Measurements from ENCODE around the gene NUAK1. TPM values are rescaled to one million over a fixed set of nuclear protein-coding genes. Genes with fewer than 3 reads are reported as not detected.

The NUAK1 gene
- total RNA-seq, 4 donors from 2014 or later, result 22.6 to 44.3 (median 38.4) TPM

DNA sequence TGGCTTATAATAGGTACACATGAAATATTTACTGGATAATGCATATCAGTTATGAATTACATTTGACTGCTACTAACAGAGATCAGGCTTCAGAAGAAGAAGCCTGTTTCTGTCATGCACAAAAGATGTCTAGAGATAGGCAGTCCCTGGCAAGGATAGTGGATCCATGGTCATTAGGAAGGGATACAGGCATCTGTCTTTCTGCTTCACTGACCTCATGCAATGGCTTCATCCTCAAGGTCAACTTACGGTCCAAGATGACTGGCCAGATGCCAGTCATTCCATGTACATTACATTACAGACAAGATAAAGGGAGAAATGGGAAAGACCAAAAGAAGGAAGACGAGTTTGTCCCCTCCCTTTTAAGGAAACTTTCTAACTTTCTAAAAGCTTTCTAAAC, 94.0 kb downstream of the NUAK1 start:
- no peak for TF ChIP-seq EP300 (IDR thresholded peaks at IDR 0.05)
- no peak for TF ChIP-seq CTCF (IDR thresholded peaks at IDR 0.05)
- no peak for TF ChIP-seq POLR2AphosphoS5 (IDR thresholded peaks at IDR 0.05)
- no peak for TF ChIP-seq POLR2A (IDR thresholded peaks at IDR 0.05)
- no peaks in the 10 kb centered on the region for H3K36me3 ChIP-seq
- H3K27ac ChIP-seq, result no peak overlapping the region
- WGBS, result 78% methylated on average over 2 of the region's 2 CpGs
- DNase-seq (ENCODE audit: low spot score in 2 of 2), result no peak
- no peaks in the 10 kb centered on the region for H3K9me3 ChIP-seq
- H3K27me3 ChIP-seq, result no peaks in the 10 kb centered on the region
- H3K4me1 ChIP-seq, result no peaks in the 10 kb centered on the region
- H3K4me3 ChIP-seq, result no peak overlapping the region

DNA sequence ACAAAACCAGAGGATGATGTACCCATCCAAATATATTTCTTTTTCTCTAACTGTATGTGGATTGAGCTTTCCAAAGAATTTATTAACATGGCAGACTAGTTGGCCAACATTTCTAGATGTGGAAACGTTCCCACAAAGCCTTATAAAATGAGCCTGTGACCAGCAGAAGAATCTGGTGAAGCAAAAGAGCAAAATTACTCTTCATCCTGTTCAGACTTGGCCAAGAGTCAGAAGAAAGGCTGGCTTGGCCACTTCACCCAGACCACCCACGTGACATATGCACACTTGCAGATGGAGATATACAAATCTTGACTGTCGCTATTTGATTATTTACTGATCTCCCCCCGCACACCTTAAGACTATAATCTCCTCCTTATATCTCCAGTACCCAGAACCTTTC, 96.7 kb downstream of the NUAK1 start:
- no peaks in the 10 kb centered on the region for H3K36me3 ChIP-seq
- WGBS, result 82% methylated on average over 4 of the region's 4 CpGs
- no peak for DNase-seq (ENCODE audit: low spot score in 2 of 2)
- no peak overlapping the region for H3K4me3 ChIP-seq
- H3K9me3 ChIP-seq, result no peaks in the 10 kb centered on the region
- TF ChIP-seq POLR2AphosphoS5 (IDR thresholded peaks at IDR 0.05), result no peak
- no peak for TF ChIP-seq POLR2A (IDR thresholded peaks at IDR 0.05)
- no peak for TF ChIP-seq CTCF (IDR thresholded peaks at IDR 0.05)
- no peak for TF ChIP-seq EP300 (IDR thresholded peaks at IDR 0.05)
- H3K27me3 ChIP-seq, result no peaks in the 10 kb centered on the region
- H3K27ac ChIP-seq, result no peak overlapping the region
- H3K4me1 ChIP-seq, result no peaks in the 10 kb centered on the region

- Histone ChIP-seq H3K36me3 (no peaks in the 10 kb centered on the region), H3K9me3 (no peaks in the 10 kb centered on the region), H3K4me1 (peaks cover 6% of the 10 kb centered on the region), H3K27ac (no peak overlapping the region), H3K27me3 (no peaks in the 10 kb centered on the region), H3K4me3 (no peak overlapping the region)
- WGBS, result 95% methylated on average over 7 of the region's 7 CpGs
- no peak for TF ChIP-seq POLR2AphosphoS5 (IDR thresholded peaks at IDR 0.05)
- no peak for TF ChIP-seq EP300 (IDR thresholded peaks at IDR 0.05)
- TF ChIP-seq CTCF (IDR thresholded peaks at IDR 0.05), result no peak
- TF ChIP-seq POLR2A (IDR thresholded peaks at IDR 0.05), result no peak
- no peak for DNase-seq (ENCODE audit: low spot score in 2 of 2)
These were observed 98.2 kb downstream of the NUAK1 start for GRCh38 chr12:106040521-106040920.

DNA sequence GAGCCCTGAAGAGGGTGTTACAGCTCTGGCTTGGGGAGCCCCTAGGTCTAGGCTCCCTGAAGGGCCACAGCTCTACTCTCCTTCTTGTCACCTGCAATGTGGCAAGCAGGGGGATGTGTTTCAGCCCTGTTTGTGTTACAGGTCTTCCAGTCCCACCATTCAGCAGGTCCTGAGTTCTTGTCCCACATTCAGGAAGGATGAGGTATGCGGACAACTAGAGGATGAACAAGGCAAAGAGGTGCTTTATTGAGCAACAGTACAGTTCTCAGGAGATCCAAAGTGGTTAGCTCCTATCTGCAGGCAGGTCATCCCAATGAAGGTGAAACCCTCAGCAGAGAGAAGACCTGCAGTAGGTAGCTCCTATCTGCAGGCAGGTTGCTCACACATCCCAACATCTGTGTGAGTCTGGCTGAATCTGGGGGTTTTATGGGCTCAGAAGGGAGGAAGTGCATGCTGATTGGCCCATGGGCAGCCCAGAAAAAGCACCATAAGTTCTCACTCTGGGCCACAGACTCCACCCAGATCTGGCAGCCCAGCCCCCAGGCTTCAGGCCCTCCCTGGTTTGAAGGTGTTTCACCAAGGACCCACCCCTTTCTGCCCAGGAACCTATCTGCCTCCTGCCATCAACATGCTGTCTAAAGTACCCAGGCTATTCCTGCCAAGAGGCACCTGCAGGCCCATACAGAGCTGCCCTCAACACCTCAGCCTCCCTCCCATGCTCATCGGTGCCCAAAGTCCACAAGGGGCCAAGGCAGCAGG, 98.9 kb downstream of the NUAK1 start:
- H3K4me1 ChIP-seq, result peaks cover 6% of the 10 kb centered on the region
- no peak for DNase-seq (ENCODE audit: low spot score in 2 of 2)
- 100% methylated on average over 1 of the region's 2 CpGs for WGBS
- TF ChIP-seq CTCF (IDR thresholded peaks at IDR 0.05) (no peak), POLR2A (IDR thresholded peaks at IDR 0.05) (no peak), POLR2AphosphoS5 (IDR thresholded peaks at IDR 0.05) (no peak), EP300 (IDR thresholded peaks at IDR 0.05) (no peak)
- H3K27ac ChIP-seq, result no peak overlapping the region
- H3K9me3 ChIP-seq, result no peaks in the 10 kb centered on the region
- no peak overlapping the region for H3K4me3 ChIP-seq
- H3K36me3 ChIP-seq, result no peaks in the 10 kb centered on the region
- H3K27me3 ChIP-seq, result no peaks in the 10 kb centered on the region

DNA sequence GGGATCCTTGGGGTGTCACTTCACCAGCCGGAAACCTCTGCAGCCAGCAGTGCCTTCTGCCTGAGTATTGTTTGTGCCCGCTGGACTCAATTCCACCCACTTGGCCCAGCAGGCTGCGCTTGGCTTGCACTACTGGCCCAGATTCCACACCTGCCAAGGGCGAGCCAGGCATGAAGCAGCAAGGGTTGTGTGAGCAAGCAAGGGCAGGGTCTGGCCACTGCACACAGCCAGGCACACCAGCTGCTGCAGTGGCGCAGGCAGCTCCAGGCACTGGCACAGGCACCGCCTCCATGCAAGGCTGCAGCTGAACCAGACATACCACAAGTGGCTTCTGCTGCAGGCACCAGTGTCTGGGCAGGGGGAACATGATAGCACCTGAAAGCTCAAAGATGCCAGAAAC, 99.5 kb downstream of the NUAK1 start:
- H3K27ac ChIP-seq, result no peak overlapping the region
- no peaks in the 10 kb centered on the region for H3K27me3 ChIP-seq
- WGBS, result 59% methylated on average over 5 of the region's 6 CpGs
- H3K9me3 ChIP-seq, result no peaks in the 10 kb centered on the region
- H3K4me3 ChIP-seq, result no peak overlapping the region
- DNase-seq (ENCODE audit: low spot score in 2 of 2), result no peak
- no peak for TF ChIP-seq POLR2A (IDR thresholded peaks at IDR 0.05)
- TF ChIP-seq EP300 (IDR thresholded peaks at IDR 0.05), result no peak
- no peak for TF ChIP-seq POLR2AphosphoS5 (IDR thresholded peaks at IDR 0.05)
- H3K36me3 ChIP-seq, result no peaks in the 10 kb centered on the region
- H3K4me1 ChIP-seq, result peaks cover 6% of the 10 kb centered on the region
